Activated naive CD8-positive, alpha-beta T cell (primary cell): Measurements from ENCODE around the gene ITM2A.

Source experiments
- H3K27ac Mint-ChIP-seq: one replicate; pipeline ENCODE4 v1.8.0; 2021; ENCODE audit warnings: mixed read lengths
- H3K27me3 Mint-ChIP-seq: one replicate; pipeline ENCODE4 v1.8.0; 2021; ENCODE audit warnings: mixed read lengths
- H3K36me3 Mint-ChIP-seq: one replicate; pipeline ENCODE4 v1.8.0; 2021; ENCODE audit warnings: mixed read lengths
- H3K4me1 Mint-ChIP-seq: one replicate; pipeline ENCODE4 v1.8.0; 2021; ENCODE audit warnings: low read depth, mixed read lengths
- H3K4me3 Mint-ChIP-seq: one replicate; pipeline ENCODE4 v1.8.0; 2021; ENCODE audit warnings: mild to moderate bottlenecking, mixed read lengths
- H3K9me3 Mint-ChIP-seq: one replicate; pipeline ENCODE4 v1.8.0; 2021; ENCODE audit warnings: low read depth, mixed read lengths

Gene ITM2A

DNA sequence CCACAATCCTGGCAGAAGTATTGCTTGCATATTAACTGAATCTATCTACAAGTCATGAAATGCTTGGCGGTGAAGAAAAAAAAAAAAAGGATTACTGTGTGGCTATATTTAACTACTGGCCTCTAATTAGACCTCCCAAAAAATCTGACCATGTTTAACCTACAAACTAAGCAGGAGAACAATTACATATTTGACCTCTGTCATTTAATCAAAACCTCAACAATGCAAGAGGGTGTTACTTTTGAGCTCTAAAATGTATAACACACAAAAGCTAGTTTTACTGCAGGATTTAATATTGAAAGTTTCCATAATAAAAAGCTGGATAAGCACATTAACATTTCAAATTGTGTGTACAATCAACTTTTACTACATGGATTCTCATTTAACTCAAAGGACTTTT, 1.5 kb downstream of the ITM2A start:
- H3K4me1 Mint-ChIP-seq: peaks cover 51% of the 10 kb centered on the region
- H3K4me3 Mint-ChIP-seq: peak overlapping the region; percentile 90
- peak overlapping the region; percentile 97 for H3K27ac Mint-ChIP-seq
- peaks cover 5% of the 10 kb centered on the region for H3K36me3 Mint-ChIP-seq
- H3K9me3 Mint-ChIP-seq: no peaks in the 10 kb centered on the region
- no peaks in the 10 kb centered on the region for H3K27me3 Mint-ChIP-seq

DNA sequence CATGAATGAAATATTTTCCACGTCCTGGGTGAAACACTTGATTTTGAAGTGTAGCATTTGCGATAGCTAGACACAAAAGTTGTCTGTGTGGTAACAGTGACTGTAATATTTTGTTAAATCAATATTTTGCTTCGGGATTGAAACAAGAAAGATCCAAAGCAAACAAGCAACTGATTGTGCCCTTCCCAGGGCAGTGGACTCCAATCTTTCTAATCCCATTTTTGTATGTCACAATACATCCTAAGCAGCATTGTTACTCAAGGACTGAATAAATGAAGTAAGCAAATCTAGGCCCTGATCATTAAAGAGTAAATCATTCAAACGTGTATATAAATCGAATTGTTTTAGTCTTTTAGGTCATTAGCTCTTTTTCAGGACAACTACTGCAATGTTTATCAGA, 2.8 kb downstream of the ITM2A start:
- Mint-ChIP-seq H3K27ac (peak overlapping the region; percentile 61), H3K4me3 (peak overlapping the region; percentile 72), H3K27me3 (no peaks in the 10 kb centered on the region), H3K4me1 (peaks cover 52% of the 10 kb centered on the region), H3K36me3 (peaks cover 5% of the 10 kb centered on the region), H3K9me3 (no peaks in the 10 kb centered on the region)

GRCh38 chrX:79361192-79361870, 5.8 kb downstream of the ITM2A start:
- Mint-ChIP-seq H3K4me3 (peak overlapping the region; percentile 27), H3K27ac (peak overlapping the region; percentile 81), H3K4me1 (peaks cover 43% of the 10 kb centered on the region), H3K36me3 (peaks cover 9% of the 10 kb centered on the region), H3K9me3 (no peaks in the 10 kb centered on the region), H3K27me3 (no peaks in the 10 kb centered on the region)

DNA sequence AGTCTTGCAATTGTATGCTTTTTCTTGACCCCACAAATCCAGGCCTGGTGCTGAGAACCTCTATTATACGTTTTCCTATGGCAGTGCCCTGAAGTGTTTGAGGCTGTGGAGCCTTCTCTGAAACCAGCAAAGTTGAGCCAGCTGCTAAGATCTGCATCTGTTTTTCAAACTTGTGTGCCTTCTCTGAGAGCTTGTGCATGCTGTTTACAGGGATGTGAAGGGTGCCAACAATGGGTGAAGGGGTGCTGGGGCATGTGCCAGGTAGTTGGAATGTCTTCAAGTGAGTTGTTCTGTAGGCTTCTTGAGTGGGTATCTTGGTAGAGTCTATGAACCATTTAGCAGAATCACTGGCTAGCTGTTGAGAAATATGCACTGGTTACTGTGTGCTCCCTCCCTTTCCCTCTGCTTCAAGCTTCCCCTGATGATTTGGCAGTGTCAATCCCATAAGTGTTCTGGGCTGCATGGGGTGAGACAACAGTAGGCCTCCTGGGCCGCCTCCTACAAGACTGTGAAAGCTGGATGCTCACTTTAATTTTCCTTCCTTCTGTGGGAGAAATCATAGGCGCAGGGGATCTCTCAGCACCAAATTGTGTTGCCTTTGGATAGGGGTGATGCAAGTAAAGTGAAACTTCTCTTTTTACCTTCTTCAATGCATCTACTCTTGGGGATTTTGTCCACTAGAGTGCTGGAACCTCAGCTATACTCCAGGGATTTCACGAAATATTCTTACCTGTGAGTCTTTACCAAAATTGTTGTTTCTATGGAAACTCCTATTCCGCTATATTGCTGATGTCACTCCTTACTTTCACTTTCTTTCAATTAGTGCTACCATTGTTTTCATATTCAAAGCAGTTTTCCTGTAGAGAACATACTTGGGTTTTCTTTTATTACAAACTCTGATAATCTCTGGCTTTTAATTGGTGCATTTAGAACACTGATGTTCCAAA, 30.0 kb downstream of the ITM2A start:
- H3K36me3 Mint-ChIP-seq: no peaks in the 10 kb centered on the region
- no peaks in the 10 kb centered on the region for H3K9me3 Mint-ChIP-seq
- H3K4me1 Mint-ChIP-seq: peaks cover 21% of the 10 kb centered on the region
- peak overlapping the region; percentile 34 for H3K27ac Mint-ChIP-seq
- H3K4me3 Mint-ChIP-seq: peak overlapping the region; percentile 76
- no peaks in the 10 kb centered on the region for H3K27me3 Mint-ChIP-seq

DNA sequence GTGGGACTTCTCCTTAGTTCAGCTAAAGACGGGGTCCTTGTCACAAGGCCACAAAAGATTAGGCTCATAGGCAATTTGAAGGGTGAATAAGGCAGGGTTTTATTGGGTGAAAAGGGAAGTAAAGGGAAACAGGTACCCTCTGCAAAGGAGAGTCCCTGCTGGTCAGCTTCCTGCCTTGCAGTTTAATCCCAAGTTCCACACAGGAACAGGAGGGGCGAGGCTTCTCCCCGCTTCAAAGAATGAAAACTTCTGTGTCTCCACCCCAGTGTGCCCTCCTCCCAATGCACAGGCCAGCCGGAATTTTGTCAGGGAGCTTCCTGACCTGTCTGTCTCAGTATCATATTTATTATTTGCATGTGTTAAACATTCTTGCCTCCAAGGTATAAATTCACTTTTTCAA, 37.1 kb downstream of the ITM2A start:
- H3K36me3 Mint-ChIP-seq: no peaks in the 10 kb centered on the region
- H3K27me3 Mint-ChIP-seq: no peaks in the 10 kb centered on the region
- peaks cover 4% of the 10 kb centered on the region for H3K4me1 Mint-ChIP-seq
- H3K4me3 Mint-ChIP-seq: no peak overlapping the region
- no peaks in the 10 kb centered on the region for H3K9me3 Mint-ChIP-seq
- H3K27ac Mint-ChIP-seq: no peak overlapping the region

DNA sequence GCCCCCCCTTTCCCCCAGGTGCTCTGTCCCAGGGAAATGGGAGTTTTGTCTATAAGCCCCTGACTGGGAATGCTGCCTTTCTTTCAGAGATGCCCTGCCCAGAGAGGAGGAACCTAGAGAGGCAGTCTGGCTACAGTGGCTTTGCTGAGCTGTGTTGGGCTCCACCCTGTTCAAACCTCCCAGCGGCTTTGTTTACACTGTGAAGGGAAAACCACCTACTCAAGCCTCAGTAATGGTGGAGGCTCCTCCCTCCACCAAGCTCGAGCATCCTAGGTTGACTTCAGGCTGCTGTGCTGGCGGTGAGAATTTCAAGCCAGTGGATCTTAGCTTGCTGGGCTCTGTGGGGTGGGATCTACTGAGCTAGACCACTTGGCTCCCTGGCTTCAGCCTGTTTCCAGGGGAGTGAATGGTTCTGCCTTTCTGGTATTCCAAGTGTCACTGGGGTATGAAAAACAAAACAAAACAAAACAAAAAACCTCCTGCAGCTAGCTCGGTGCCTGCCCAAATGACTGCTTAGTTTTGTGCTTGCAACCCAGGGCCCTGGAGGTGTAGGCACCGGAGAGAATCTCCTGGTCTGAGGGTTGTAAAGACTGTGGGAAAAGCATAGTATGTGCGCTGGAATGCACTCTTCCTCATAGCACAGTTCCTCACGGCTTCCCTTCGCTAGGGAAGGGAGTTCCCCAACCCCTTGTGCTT, 41.7 kb downstream of the ITM2A start:
- Mint-ChIP-seq H3K36me3 (no peaks in the 10 kb centered on the region), H3K27ac (no peak overlapping the region), H3K4me3 (peak overlapping the region; percentile 23), H3K27me3 (no peaks in the 10 kb centered on the region), H3K4me1 (peaks cover 5% of the 10 kb centered on the region), H3K9me3 (no peaks in the 10 kb centered on the region)
